ENCODE results near the gene IL6.
"Not testable (repeated sequence)": the region's sequence is repeated elsewhere in the genome, so short reads cannot be mapped to it uniquely, and the experiment has no call there.

IL6 gene

DNA sequence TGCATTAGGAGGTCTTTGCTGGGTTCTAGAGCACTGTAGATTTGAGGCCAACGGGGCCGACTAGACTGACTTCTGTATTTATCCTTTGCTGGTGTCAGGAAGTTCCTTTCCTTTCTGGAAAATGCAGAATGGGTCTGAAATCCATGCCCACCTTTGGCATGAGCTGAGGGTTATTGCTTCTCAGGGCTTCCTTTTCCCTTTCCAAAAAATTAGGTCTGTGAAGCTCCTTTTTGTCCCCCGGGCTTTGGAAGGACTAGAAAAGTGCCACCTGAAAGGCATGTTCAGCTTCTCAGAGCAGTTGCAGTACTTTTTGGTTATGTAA lies 675 bp downstream of the IL6 start:
- DNase-seq (ENCODE audit: low read depth): no peak

DNA sequence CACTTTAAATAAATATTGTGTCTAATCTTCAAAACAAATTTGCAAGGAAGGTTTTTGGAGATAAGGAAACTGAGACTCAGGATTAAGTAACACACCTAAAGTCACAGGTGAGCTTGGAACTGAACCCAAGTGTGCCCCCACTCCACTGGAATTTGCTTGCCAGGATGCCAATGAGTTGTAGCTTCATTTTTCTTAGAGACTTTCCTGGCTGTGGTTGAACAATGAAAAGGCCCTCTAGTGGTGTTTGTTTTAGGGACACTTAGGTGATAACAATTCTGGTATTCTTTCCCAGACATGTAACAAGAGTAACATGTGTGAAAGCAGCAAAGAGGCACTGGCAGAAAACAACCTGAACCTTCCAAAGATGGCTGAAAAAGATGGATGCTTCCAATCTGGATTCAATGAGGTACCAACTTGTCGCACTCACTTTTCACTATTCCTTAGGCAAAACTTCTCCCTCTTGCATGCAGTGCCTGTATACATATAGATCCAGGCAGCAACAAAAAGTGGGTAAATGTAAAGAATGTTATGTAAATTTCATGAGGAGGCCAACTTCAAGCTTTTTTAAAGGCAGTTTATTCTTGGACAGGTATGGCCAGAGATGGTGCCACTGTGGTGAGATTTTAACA lies 1.5 kb downstream of the IL6 start:
- DNase-seq (ENCODE audit: low read depth): no peak

- no peak for DNase-seq (ENCODE audit: low read depth)
Measured at GRCh38 chr7:22729180-22729825, 2.3 kb downstream of the IL6 start.

- DNase-seq (ENCODE audit: low read depth): no peak
Measured at GRCh38 chr7:22730066-22730710, 3.2 kb downstream of the IL6 start.

GRCh38 chr7:22730921-22731654 lies 4.1 kb downstream of the IL6 start:
- DNase-seq (ENCODE audit: low read depth): no peak

DNA sequence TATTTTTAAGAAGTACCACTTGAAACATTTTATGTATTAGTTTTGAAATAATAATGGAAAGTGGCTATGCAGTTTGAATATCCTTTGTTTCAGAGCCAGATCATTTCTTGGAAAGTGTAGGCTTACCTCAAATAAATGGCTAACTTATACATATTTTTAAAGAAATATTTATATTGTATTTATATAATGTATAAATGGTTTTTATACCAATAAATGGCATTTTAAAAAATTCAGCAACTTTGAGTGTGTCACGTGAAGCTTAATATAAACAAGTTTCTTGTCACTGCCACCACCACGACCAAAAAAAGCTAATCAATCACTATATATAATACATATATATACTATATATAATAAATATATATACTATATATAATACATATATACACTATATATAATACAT lies 4.8 kb downstream of the IL6 start:
- no peak for DNase-seq (ENCODE audit: low read depth)

- DNase-seq (ENCODE audit: low read depth): no peak
Measured at GRCh38 chr7:22732556-22733126, 5.6 kb downstream of the IL6 start.

- DNase-seq (ENCODE audit: low read depth): no peak
Measured at GRCh38 chr7:22733761-22734160, 6.8 kb downstream of the IL6 start.

- no peak for DNase-seq (ENCODE audit: low read depth)
Measured at GRCh38 chr7:22743014-22743413, 16.0 kb downstream of the IL6 start.

DNA sequence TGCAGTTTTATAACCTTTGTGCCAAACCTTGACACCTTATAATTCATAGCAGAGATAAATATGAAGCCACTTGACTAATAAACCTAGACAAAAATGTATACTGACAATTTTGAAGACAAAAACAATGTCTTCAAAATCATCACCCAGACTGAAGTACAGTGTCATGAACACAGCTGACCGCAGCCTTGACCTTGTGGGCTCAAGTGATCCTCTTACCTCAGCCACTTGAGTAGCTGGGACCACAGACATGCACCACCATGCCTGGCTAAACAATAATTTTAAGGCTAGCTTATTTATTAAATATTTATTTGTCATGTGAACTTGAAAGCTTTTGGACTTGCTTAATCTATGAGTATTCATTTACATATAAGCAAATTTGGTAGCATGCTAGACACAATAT lies 24.3 kb downstream of the IL6 start:
- DNase-seq (ENCODE audit: low read depth): no peak

- no peak for DNase-seq (ENCODE audit: low read depth)
Measured at GRCh38 chr7:22757338-22757994, 30.5 kb downstream of the IL6 start.

GRCh38 chr7:22758576-22758975 lies 31.6 kb downstream of the IL6 start:
- no peak for DNase-seq (ENCODE audit: low read depth)

DNA sequence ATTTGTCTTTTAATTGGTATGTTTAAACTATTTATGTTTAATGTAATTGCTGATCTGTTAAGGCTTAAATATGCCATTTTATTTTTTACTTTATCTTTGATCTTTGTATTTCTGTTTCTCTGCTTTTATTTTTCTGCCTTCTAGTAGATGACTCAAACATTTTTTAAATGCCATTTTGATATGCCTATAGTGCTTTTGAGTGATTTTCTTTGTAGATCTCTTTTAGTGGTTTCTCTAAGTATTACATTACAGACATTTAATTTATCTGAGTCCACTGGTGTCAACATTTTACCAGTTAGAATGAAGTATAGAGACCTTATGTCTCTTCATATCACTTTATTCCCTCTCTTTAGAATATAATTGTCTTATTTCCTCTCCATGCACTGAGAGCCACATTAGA lies 32.7 kb downstream of the IL6 start:
- DNase-seq (ENCODE audit: low read depth): no peak

- DNase-seq (ENCODE audit: low read depth): no peak
Measured at GRCh38 chr7:22762866-22763265, 35.9 kb downstream of the IL6 start.

DNA sequence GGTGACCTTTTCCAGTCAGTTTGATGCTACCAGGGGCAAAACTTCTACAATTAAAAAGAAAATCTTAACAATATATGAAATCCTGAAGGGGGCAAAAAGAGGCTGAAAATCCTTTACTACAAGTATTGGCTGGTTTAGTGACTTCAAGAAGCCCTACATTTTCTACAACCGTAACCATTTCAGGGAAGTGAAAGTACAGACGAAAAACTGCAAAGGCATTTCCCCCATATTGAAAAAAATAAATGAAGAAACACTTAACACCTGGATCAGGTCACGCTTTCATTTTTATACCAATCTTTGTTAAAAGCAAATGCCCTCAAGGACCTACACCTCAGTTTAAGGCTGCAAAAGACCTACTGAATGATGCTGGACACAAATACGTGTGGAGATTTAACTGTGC lies 38.6 kb downstream of the IL6 start:
- DNase-seq (ENCODE audit: low read depth): no peak

DNA sequence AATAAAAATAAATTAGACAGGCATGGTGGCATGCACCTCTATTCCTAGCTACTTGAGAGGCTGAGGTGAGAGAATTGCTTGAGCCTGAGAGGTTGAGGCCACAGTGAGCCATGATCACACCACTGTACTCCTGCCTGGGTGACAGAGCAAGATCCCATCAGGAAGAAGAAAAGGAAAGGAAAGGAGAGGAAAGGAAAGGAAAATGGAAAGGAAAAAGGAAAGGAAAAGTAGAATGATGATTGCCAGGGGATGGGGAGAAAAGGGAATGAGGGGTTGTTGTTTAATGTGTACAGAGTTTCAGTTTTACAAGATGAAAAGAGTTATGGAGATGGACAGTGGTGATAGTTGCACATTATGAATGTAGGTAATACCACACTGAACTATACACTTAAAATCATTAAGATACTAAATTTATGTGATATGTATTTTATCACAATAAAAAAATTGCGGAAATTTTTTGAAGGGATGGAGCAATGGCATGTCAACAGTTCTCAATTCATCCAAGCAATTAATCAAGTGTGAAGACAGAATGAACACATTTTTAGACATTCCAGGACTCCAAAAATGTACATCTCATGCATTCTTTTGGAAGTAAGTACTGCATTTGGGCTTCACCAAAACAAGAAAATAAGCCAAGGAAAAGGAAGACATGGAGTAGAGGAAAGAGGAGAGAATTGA lies 44.3 kb downstream of the IL6 start:
- DNase-seq (ENCODE audit: low read depth): no peak

DNA sequence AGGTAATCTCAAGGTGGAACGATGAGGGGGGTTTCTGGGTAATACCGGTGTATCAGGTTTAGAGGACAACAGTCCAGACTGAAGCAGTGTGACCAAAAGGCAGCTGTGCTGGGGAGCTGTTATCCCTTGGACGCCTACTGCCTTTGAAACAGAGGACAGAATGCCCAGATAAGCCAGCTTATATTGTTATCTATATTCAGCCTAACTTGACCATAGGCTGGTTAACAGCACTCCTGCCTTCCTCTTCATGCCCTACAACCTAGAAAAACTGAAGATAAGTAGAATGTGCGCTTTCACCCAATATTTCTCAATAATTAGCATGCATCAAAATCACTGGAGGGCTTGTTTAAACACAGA lies 44.9 kb downstream of the IL6 start:
- DNase-seq (ENCODE audit: low read depth): no peak

GRCh38 chr7:22772885-22773284 lies 45.9 kb downstream of the IL6 start:
- no peak for DNase-seq (ENCODE audit: low read depth)

GRCh38 chr7:22776964-22777363 lies 50.0 kb downstream of the IL6 start:
- DNase-seq (ENCODE audit: low read depth): no peak

GRCh38 chr7:22779730-22780323 lies 52.8 kb downstream of the IL6 start:
- DNase-seq (ENCODE audit: low read depth): not testable (repeated sequence)

DNA sequence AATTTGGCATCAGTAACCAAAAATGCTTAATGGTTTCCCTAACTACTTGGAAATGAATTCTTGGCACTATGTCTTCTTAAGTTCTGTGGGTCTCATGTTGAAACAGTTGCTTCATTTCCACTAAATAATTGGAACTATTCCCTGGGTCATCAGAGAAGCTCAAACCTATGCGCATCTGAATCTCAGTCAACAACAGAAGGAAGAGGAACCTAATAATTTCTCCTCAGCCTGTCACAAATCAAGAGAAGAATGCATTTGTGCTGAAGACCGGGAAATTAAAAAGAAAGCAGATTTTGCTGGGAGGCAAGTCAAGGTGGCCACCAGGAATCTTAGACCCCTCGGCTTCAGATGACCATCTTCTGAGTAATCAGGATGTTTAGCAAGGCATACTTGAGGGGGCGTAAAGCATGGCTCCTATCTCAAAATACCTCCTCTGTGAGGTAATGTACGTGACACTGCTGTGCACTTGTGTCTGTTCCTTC lies 54.3 kb downstream of the IL6 start:
- DNase-seq (ENCODE audit: low read depth): no peak
